Erythroblast (primary cell): ENCODE data around the gene NADSYN1.

Experiments
- GATA1 ChIP-seq: IDR thresholded peaks from 2 replicates; pipeline ENCODE4 v1.6.1; 2011; ENCODE audit warnings: low read depth, mild to moderate bottlenecking, control low read depth, low read length, moderate library complexity
- POLR2A ChIP-seq: IDR thresholded peaks from 2 replicates; pipeline ENCODE4 v1.6.1; 2011; ENCODE audit warnings: mild to moderate bottlenecking, low read length

DNA sequence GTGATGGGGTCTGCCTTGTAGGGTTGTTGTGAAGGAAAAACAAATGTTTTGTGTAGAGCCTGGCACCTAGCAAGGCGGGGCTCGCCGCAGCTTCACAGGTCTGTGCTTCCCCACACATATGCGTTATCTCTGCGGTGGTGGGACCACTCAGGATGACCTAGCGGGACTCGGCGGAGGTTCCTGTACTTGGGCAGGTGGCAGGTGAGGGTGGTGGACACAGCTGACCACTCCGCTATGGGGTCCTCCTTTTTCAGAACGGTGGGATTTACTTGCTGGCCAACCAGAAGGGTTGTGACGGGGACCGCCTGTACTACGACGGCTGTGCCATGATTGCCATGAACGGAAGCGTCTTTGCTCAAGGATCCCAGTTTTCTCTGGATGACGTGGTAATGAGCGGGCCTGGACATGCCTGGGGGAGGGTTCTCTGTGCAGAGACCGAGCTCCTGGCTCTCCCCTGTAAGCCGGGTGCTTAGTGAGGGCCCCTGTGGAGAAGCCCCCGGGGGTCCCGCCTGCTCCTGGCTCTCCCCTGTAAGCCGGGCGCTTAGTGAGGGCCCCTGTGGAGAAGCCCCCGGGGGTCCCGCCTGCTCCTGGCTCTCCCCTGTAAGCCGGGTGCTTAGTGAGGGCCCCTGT is 21.3 kb downstream of the NADSYN1 start:
- TF ChIP-seq POLR2A (no peak), GATA1 (no peak)
